Neural cell (in vitro differentiated cells): ENCODE measurements around the gene RND2. TPM values are rescaled to one million over a fixed set of nuclear protein-coding genes. Genes with fewer than 3 reads are reported as not detected.

Experiments used
- H2AFZ ChIP-seq: fragments of 200-600, 300-800 bp; sonication (generic), shearing (Covaris generic); 2 replicates; pipeline ENCODE4 v1.6.0; 2014; ENCODE audit warnings: low read depth, mild to moderate bottlenecking, antibody characterized with exemption, low read length, moderate library complexity
- H3F3A ChIP-seq: fragments of 200-600 bp; shearing (Covaris generic); 2 replicates; pipeline ENCODE4 v1.6.1; 2016; ENCODE audit warnings: mild to moderate bottlenecking, moderate library complexity, mixed read lengths, antibody characterized with exemption, low read length; ENCODE audit not compliant: insufficient read depth, poor library complexity, severe bottlenecking
- H3K27ac ChIP-seq: fragments of 200-600, 300-800 bp; sonication (generic), shearing (Covaris generic); 2 replicates; pipeline ENCODE4 v1.5.1; 2014; ENCODE audit warnings: mild to moderate bottlenecking, low read length, moderate library complexity
- H3K27me3 ChIP-seq: fragments of 300-800, 200-600 bp; sonication (generic), shearing (Covaris generic); 2 replicates; pipeline ENCODE4 v1.6.0; 2014; ENCODE audit warnings: mild to moderate bottlenecking, low read depth, low read length, moderate library complexity; ENCODE audit not compliant: insufficient read depth
- H3K36me3 ChIP-seq: fragments of 300-800, 200-600 bp; sonication (generic), shearing (Covaris generic); 2 replicates; pipeline ENCODE4 v1.5.1; 2014; ENCODE audit warnings: mild to moderate bottlenecking, antibody characterized with exemption, low read length, moderate library complexity; ENCODE audit not compliant: insufficient read depth
- H3K4me2 ChIP-seq: fragments of 300-800, 200-600 bp; sonication (generic), shearing (Covaris generic); 2 replicates; pipeline ENCODE4 v1.6.0; 2014; ENCODE audit warnings: mild to moderate bottlenecking, low read length
- H3K4me3 ChIP-seq: fragments of 300-800, 200-600 bp; sonication (generic), shearing (Covaris generic); 2 replicates; pipeline ENCODE4 v1.5.1; 2014; ENCODE audit warnings: mild to moderate bottlenecking, low read length, moderate library complexity
- H3K79me2 ChIP-seq: fragments of 200-600 bp; shearing (Covaris generic); replicated peaks from 2 replicates; pipeline ENCODE4 v1.6.0; 2014; ENCODE audit warnings: mild to moderate bottlenecking, low read length, moderate library complexity; ENCODE audit not compliant: insufficient read depth
- H3K9ac ChIP-seq: fragments of 300-800, 200-600 bp; sonication (generic), shearing (Covaris generic); 2 replicates; pipeline ENCODE4 v1.6.1; 2016; ENCODE audit warnings: mild to moderate bottlenecking, low read length, mixed read lengths
- H3K9me2 ChIP-seq: fragments of 200-600 bp; shearing (Covaris generic); 2 replicates; pipeline ENCODE4 v1.6.1; 2016; ENCODE audit warnings: mild to moderate bottlenecking, low read length, mixed read lengths; ENCODE audit not compliant: insufficient read depth
- H3K9me3 ChIP-seq: fragments of 200-600, 300-800 bp; sonication (generic), shearing (Covaris generic); 2 replicates; pipeline ENCODE4 v1.6.1; 2016; ENCODE audit warnings: mild to moderate bottlenecking, mixed run types, low read length, moderate library complexity, mixed read lengths
- H4K20me1 ChIP-seq: fragments of 200-600 bp; shearing (Covaris generic); 2 replicates; pipeline ENCODE4 v1.6.1; 2016; ENCODE audit warnings: mild to moderate bottlenecking, mixed run types; ENCODE audit not compliant: insufficient read depth
- CTCF ChIP-seq: fragments of 450-650 bp; IDR thresholded peaks from 2 replicates; pipeline ENCODE4 v1.5.1; 2014; ENCODE audit warnings: antibody characterized with exemption, mild to moderate bottlenecking, moderate library complexity; ENCODE audit not compliant: poor library complexity, severe bottlenecking
- EP300 ChIP-seq: fragments of 450-650 bp; conservative IDR thresholded peaks from 2 replicates; pipeline ENCODE4 v1.6.1; 2014; ENCODE audit warnings: antibody characterized with exemption, mild to moderate bottlenecking, moderate library complexity; ENCODE audit not compliant: poor library complexity, severe bottlenecking
- EZH2 ChIP-seq: fragments of 200-600, 300-800 bp; shearing (Covaris generic), sonication (generic); IDR thresholded peaks from 2 replicates; pipeline ENCODE4 v1.6.1; 2014; ENCODE audit warnings: antibody characterized with exemption, low read length, borderline replicate concordance, mild to moderate bottlenecking; ENCODE audit not compliant: insufficient read depth, poor library complexity, severe bottlenecking
- MXI1 ChIP-seq: fragments of 450-650 bp; conservative IDR thresholded peaks from 2 replicates; pipeline ENCODE4 v1.6.1; 2014; ENCODE audit warnings: antibody characterized with exemption, mild to moderate bottlenecking; ENCODE audit not compliant: poor library complexity, severe bottlenecking
- POLR2AphosphoS5 ChIP-seq: IDR thresholded peaks from 2 replicates; pipeline ENCODE4 v1.6.1; 2012
- RAD21 ChIP-seq: fragments of 450-650 bp; conservative IDR thresholded peaks from 2 replicates; pipeline ENCODE4 v1.6.1; 2014; ENCODE audit warnings: antibody characterized with exemption, mild to moderate bottlenecking, moderate library complexity
- SMC3 ChIP-seq: fragments of 450-650 bp; conservative IDR thresholded peaks from 2 replicates; pipeline ENCODE4 v1.6.1; 2014; ENCODE audit warnings: antibody characterized with exemption, mild to moderate bottlenecking, moderate library complexity; ENCODE audit not compliant: poor library complexity
- TAF1 ChIP-seq: IDR thresholded peaks from 2 replicates; pipeline ENCODE4 v1.6.1; 2012; ENCODE audit warnings: low read depth
- polyA plus RNA-seq: library from polyadenylated mRNA; depleted of rRNA; stranded (reverse); fragments of >200 nt; gene quantifications from 2 replicates; pipeline ENCODE4 v1.2.3, GENCODE V29; 2014
- TF ChIP-seq, protein P1 (sequence below): IDR thresholded peaks from 2 replicates; pipeline ENCODE4 v1.6.1; 2012; ENCODE audit warnings: borderline replicate concordance

Gene RND2
- polyA plus RNA-seq, 1 donor from 2014 or later = 43.8 TPM

DNA sequence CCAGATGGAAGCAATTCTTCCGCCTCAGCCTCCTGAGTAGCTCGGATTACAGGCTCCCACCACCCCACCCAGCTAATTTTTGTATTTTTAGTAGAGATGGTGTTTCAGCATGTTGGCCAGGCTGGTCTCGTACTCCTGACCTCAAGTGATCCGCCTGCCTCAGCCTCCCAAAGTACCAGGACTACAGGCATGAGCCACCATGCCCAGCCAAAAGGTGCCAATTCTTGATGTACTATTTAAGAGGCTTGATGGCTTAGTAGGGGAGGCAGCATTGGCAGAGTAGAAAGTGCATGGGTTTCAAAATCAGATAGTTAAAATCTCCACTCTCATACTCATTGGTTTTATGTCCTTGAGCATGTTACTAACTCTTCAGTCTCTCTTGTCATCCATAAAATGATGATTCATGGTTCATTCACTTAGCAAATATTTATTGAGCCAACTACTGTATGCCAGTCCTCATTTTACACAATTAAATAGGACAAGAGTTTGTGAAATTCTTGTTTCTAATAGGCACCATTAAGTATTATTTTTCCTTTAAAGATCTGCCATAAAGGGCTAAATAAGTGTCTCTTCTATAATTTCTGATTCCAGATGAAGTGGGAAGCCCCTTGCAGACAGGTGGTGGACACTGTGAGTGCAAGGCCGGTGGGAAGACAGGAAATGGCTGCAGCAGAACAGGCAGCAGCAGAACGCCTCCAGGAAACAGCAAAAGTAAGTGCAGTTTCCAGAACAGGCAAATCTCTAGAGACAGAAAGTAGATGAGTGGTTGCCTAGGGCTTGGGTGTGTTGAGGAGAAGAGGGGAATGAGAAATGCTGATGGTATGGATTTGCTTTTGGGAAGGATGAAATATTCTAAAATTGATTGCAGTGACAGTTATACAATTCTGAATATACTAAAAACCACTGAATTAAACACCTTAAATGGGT is 35.0 kb upstream of the RND2 start:
- H2AFZ ChIP-seq = no peak overlapping the region

GRCh38 chr17:42991471-42991870 is 33.6 kb upstream of the RND2 start:
- no peaks in the 10 kb centered on the region for H3K9me2 ChIP-seq
- no peak overlapping the region for H2AFZ ChIP-seq
- H3K36me3 ChIP-seq = peaks cover 12% of the 10 kb centered on the region
- no peaks in the 10 kb centered on the region for H3K9me3 ChIP-seq
- H3K27ac ChIP-seq = no peak overlapping the region
- H4K20me1 ChIP-seq = no peaks in the 10 kb centered on the region
- no peak overlapping the region for H3K4me3 ChIP-seq
- H3K9ac ChIP-seq = no peak overlapping the region
- H3F3A ChIP-seq = no peaks in the 10 kb centered on the region
- H3K27me3 ChIP-seq = no peaks in the 10 kb centered on the region
- H3K79me2 ChIP-seq = no peaks in the 10 kb centered on the region
- no peak overlapping the region for H3K4me2 ChIP-seq
- TF ChIP-seq EZH2 = no peak
- TF ChIP-seq CTCF = no peak
- TF ChIP-seq, protein P1, sequence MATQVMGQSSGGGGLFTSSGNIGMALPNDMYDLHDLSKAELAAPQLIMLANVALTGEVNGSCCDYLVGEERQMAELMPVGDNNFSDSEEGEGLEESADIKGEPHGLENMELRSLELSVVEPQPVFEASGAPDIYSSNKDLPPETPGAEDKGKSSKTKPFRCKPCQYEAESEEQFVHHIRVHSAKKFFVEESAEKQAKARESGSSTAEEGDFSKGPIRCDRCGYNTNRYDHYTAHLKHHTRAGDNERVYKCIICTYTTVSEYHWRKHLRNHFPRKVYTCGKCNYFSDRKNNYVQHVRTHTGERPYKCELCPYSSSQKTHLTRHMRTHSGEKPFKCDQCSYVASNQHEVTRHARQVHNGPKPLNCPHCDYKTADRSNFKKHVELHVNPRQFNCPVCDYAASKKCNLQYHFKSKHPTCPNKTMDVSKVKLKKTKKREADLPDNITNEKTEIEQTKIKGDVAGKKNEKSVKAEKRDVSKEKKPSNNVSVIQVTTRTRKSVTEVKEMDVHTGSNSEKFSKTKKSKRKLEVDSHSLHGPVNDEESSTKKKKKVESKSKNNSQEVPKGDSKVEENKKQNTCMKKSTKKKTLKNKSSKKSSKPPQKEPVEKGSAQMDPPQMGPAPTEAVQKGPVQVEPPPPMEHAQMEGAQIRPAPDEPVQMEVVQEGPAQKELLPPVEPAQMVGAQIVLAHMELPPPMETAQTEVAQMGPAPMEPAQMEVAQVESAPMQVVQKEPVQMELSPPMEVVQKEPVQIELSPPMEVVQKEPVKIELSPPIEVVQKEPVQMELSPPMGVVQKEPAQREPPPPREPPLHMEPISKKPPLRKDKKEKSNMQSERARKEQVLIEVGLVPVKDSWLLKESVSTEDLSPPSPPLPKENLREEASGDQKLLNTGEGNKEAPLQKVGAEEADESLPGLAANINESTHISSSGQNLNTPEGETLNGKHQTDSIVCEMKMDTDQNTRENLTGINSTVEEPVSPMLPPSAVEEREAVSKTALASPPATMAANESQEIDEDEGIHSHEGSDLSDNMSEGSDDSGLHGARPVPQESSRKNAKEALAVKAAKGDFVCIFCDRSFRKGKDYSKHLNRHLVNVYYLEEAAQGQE = no peak
- no peak for TF ChIP-seq SMC3
- TF ChIP-seq RAD21 = no peak
- no peak for TF ChIP-seq EP300

More for the DNA sequence above, 35.0 kb upstream of the RND2 start:
- H3K4me2 ChIP-seq = no peak overlapping the region
- H3K9me3 ChIP-seq = no peaks in the 10 kb centered on the region
- no peak for TF ChIP-seq CTCF
- no peak for TF ChIP-seq MXI1
- TF ChIP-seq RAD21 = no peak
- no peak for TF ChIP-seq EP300
- TF ChIP-seq, protein P1 = no peak
- TF ChIP-seq EZH2 = no peak
- TF ChIP-seq POLR2AphosphoS5 = no peak
- no peak for TF ChIP-seq SMC3
- no peak for TF ChIP-seq TAF1
- no peaks in the 10 kb centered on the region for H3K27me3 ChIP-seq
- no peak overlapping the region for H3K9ac ChIP-seq
- no peaks in the 10 kb centered on the region for H4K20me1 ChIP-seq
- H3K79me2 ChIP-seq = no peaks in the 10 kb centered on the region
- no peak overlapping the region for H3K4me3 ChIP-seq
- H3K27ac ChIP-seq = no peak overlapping the region
- H3K9me2 ChIP-seq = no peaks in the 10 kb centered on the region
- H3F3A ChIP-seq = no peaks in the 10 kb centered on the region
- peaks cover 12% of the 10 kb centered on the region for H3K36me3 ChIP-seq
